ENCODE results near the gene GPC2.

Gene GPC2

GRCh38 chr7:100124301-100125230 lies 52.6 kb downstream of the GPC2 start:
- no peak for DNase-seq (ENCODE audit: low read depth in 2 of 2)

GRCh38 chr7:100122568-100122967 lies 54.6 kb downstream of the GPC2 start:
- no peak for DNase-seq (ENCODE audit: low read depth in 2 of 2)

GRCh38 chr7:100122067-100122466 lies 55.1 kb downstream of the GPC2 start:
- no peak for DNase-seq (ENCODE audit: low read depth in 2 of 2)

GRCh38 chr7:100120733-100121036 lies 56.5 kb downstream of the GPC2 start:
- DNase-seq (ENCODE audit: low read depth in 2 of 2), result no peak

GRCh38 chr7:100119970-100120732 lies 57.0 kb downstream of the GPC2 start:
- peak; percentile 43 to 47 for DNase-seq (ENCODE audit: low read depth in 2 of 2)
